Esophagus squamous epithelium (tissue), 5 donors: Measurements from ENCODE around the gene GBP4. TPM values are rescaled to one million over a fixed set of nuclear protein-coding genes. Genes with fewer than 3 reads are reported as not detected.

ENCODE experiments used
- DNase-seq: peaks from one replicate; lab custom pipeline; 2025; lab: John Stamatoyannopoulos, UW
- H3K27ac ChIP-seq, 4 donors: fragments of 200-600 bp; sonication (generic); one replicate each; pipeline ENCODE4 v1.5.1; 2016 to 2019; ENCODE audit warnings: mild to moderate bottlenecking in 1 of 4
- H3K27me3 ChIP-seq, 4 donors: fragments of 200-600 bp; sonication (generic); 1 replicate in 3 of 4; 2 replicates in 1 of 4; pipeline versions ENCODE4 v1.5.1 to v1.6.0; 2017 to 2021; ENCODE audit warnings: antibody characterized with exemption in 1 of 4
- H3K36me3 ChIP-seq, 3 donors: fragments of 200-600 bp; sonication (generic); one replicate each; pipeline ENCODE4 v1.5.1; 2016 to 2019
- H3K4me1 ChIP-seq, 3 donors: fragments of 200-600 bp; sonication (generic); one replicate each; pipeline ENCODE4 v1.5.1; 2017 to 2019
- H3K4me3 ChIP-seq, 4 donors: fragments of 200-600 bp; sonication (generic); 1 replicate in 3 of 4; 2 replicates in 1 of 4; pipeline ENCODE4 v1.5.1; 2016 to 2019; ENCODE audit warnings: mild to moderate bottlenecking in 2 of 4, moderate library complexity in 1 of 4
- H3K9me3 ChIP-seq, 3 donors: fragments of 200-600 bp; sonication (generic); one replicate each; pipeline ENCODE4 v1.5.1; 2016 to 2019
- POLR2A ChIP-seq, 4 donors: fragments of 450-650 bp; IDR thresholded peaks; one replicate each; pipeline ENCODE4 v1.6.1; 2017; ENCODE audit warnings: antibody characterized with exemption in 4 of 4, mild to moderate bottlenecking in 4 of 4, moderate library complexity in 3 of 4
- WGBS, 2 donors: methylation state at CpG; one replicate each; pipeline ENCODE4 v1.1.5; 2018; 5-methylcytosine and 5-hydroxymethylcytosine counted together
- intact Hi-C: fragments of 100-400 bp; cut with DNase I; formaldehyde crosslinking; loops from one replicate; pipeline ENCODE4 v1.15.0; 2022
- total RNA-seq, 4 donors: library from RNA; depleted of rRNA; stranded (reverse); fragments of >200 nt; gene quantifications; one replicate each; pipeline ENCODE4 v1.1.0, GENCODE V29; 2016
- TF ChIP-seq, protein P1 (sequence below), 6 experiments: fragments of 450-650 bp in 4 of 6; fragments of 200-600 bp in 2 of 6; sonication (generic) in 2 of 6; IDR thresholded peaks; one replicate each; pipeline ENCODE4 v1.5.1; 2016 to 2019; ENCODE audit warnings: antibody characterized with exemption in 6 of 6, mild to moderate bottlenecking in 4 of 6, moderate library complexity in 4 of 6
- donor health status: DM: yes; HTN: yes; CAD: no.

GBP4 gene
- total RNA-seq, 4 donors from 2014 or later, result 2.5 to 7.4 (median 4.1) TPM

DNA sequence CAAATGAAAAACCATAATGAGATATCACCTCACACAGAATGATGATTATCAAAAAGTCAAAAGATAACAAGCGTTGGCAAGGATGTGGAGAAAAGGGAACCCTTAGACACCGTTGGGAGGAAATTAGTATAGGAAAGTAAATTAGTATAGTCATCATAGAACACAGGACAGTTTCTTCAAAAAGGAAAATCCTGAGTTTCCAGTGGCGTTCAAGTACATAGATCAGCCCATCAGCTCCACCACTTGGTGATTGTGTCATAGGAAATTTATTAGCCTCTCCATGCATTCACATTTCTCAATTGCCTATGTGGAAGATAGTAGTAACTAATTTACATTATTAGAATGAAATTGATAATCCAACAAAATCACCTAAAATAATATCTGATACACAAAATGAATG is 52.0 kb downstream of the GBP4 start:
- Histone ChIP-seq H3K27ac (no peak overlapping the region), H3K4me1 (no peaks in the 10 kb centered on the region), H3K9me3 (no peaks in the 10 kb centered on the region), H3K27me3 (no peaks in the 10 kb centered on the region), H3K36me3 (no peaks in the 10 kb centered on the region), H3K4me3 (no peak overlapping the region)
- intact Hi-C loops, result no loop called here
- no peak for DNase-seq
- 65 to 83% methylated on average over 3 of the region's 3 CpGs for WGBS, 2 donors
- TF ChIP-seq, protein P1, sequence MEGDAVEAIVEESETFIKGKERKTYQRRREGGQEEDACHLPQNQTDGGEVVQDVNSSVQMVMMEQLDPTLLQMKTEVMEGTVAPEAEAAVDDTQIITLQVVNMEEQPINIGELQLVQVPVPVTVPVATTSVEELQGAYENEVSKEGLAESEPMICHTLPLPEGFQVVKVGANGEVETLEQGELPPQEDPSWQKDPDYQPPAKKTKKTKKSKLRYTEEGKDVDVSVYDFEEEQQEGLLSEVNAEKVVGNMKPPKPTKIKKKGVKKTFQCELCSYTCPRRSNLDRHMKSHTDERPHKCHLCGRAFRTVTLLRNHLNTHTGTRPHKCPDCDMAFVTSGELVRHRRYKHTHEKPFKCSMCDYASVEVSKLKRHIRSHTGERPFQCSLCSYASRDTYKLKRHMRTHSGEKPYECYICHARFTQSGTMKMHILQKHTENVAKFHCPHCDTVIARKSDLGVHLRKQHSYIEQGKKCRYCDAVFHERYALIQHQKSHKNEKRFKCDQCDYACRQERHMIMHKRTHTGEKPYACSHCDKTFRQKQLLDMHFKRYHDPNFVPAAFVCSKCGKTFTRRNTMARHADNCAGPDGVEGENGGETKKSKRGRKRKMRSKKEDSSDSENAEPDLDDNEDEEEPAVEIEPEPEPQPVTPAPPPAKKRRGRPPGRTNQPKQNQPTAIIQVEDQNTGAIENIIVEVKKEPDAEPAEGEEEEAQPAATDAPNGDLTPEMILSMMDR (IDR thresholded peaks at IDR 0.05), result no peak
- TF ChIP-seq POLR2A (IDR thresholded peaks at IDR 0.05), result no peak

DNA sequence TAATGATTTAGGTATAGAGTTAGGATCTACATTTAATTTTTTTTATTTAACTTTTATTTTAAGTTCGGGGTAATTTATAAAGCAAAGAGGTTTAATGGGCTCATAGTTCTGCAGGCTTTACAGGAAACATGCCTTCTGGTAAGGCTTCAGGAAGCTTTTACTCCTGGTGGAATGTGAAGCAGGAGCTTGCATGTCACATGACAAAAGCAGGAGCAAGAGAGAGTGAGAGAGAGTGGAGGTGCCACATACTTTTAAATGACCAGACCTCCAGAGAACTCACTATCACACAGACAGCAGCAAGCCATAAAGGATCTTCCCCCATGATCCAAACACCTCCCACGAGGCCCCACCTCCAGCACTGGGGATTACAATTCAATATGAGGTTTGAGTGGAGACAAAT is 55.3 kb downstream of the GBP4 start:
- Histone ChIP-seq H3K27ac (no peak overlapping the region), H3K4me3 (no peak overlapping the region)
- WGBS, 2 donors, result 63 to 64% methylated on average over 2 of the region's 2 CpGs

DNA sequence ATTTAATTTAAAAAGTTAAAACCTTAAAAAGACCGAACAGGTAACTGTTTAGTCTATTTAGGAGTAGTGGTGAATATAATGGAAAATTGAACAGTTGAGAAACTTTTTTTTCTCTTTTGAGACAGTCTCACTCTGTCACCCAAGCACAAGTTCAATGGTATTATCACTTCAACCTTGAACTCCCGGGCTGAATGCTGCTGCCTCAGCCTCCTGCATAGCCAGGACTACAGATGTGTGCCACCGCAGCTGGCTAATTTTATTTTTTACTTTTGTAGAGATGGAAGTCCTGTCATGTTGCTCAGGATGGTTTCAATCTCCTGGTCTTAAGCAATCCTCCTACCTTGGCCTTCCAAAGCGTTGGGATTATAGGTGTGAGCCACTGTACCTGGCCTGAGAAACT is 56.6 kb downstream of the GBP4 start:
- Histone ChIP-seq H3K36me3 (no peaks in the 10 kb centered on the region), H3K4me3 (no peak overlapping the region), H3K9me3 (no peaks in the 10 kb centered on the region), H3K27me3 (no peaks in the 10 kb centered on the region), H3K27ac (no peak overlapping the region), H3K4me1 (no peaks in the 10 kb centered on the region)
- DNase-seq, result no peak
- intact Hi-C loops, result no loop called here
- TF ChIP-seq POLR2A (IDR thresholded peaks at IDR 0.05), result no peak
- TF ChIP-seq, protein P1 (IDR thresholded peaks at IDR 0.05), result no peak
- 87 to 91% methylated on average over 3 to 4 of the region's 4 CpGs for WGBS, 2 donors

More for the DNA sequence above, 55.3 kb downstream of the GBP4 start:
- intact Hi-C loops, result no loop called here
- DNase-seq, result no peak
- H3K9me3 ChIP-seq, result no peaks in the 10 kb centered on the region
- H3K36me3 ChIP-seq, result no peaks in the 10 kb centered on the region
- H3K27me3 ChIP-seq, result no peaks in the 10 kb centered on the region
- H3K4me1 ChIP-seq, result no peaks in the 10 kb centered on the region
- no peak for TF ChIP-seq POLR2A (IDR thresholded peaks at IDR 0.05)
- TF ChIP-seq, protein P1 (IDR thresholded peaks at IDR 0.05), result no peak

DNA sequence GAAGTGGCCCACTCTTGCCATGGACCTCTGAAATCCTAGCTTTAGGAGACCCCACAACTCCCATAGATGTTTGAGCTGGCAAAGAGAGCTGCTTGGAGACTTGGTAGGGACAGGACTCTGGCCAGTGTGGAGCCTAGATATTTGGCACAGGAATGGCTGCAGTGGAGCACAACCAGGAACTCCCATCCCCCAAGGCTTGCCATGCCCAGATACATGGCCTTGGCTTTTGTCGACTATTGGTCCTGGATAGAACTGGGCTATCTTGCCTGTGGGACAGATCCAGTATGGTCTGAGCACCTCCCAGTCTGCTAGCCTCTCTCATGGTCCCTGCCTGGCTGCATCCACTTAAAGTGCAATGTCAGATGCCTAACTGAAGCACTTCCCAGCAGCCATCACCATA is 65.0 kb downstream of the GBP4 start:
- no peak for DNase-seq
- no peak overlapping the region for H3K27ac ChIP-seq
- H3K9me3 ChIP-seq, result no peaks in the 10 kb centered on the region
- H3K4me1 ChIP-seq, result peaks cover 7 to 29% (median 9%) of the 10 kb centered on the region in 3 donors
- intact Hi-C loops, result no loop called here
- no peak overlapping the region for H3K4me3 ChIP-seq
- no peaks in the 10 kb centered on the region for H3K36me3 ChIP-seq
- H3K27me3 ChIP-seq, result no peaks in the 10 kb centered on the region
- WGBS, 2 donors, result 100% methylated on average over 1 of the region's 1 CpG; no CpG with 5 or more reads in 1 of the 2 donors
- TF ChIP-seq, protein P1 (IDR thresholded peaks at IDR 0.05), result no peak
- no peak for TF ChIP-seq POLR2A (IDR thresholded peaks at IDR 0.05)

Other genes with a start within 250 kb of the GBP4 start
- 10 to 100 TPM; 13.8 to 41.4 (median 33.0) TPM for gene KYAT3, start 206.3 kb downstream of the GBP4 start, total RNA-seq
- gene RBMXL1, start 206.3 kb downstream of the GBP4 start, total RNA-seq, result 10 to 100 TPM; 12.4 to 32.0 (median 16.8) TPM
- gene GBP3, start 176.1 kb downstream of the GBP4 start, total RNA-seq, result 10 to 100 TPM in 3 of 4 donors, 1 to 10 TPM in 1; 9.6 to 16.7 (median 12.9) TPM
- gene GBP1, start 133.7 kb downstream of the GBP4 start, total RNA-seq, result 10 to 100 TPM in 3 of 4 donors, 1 to 10 TPM in 1; 6.3 to 22.1 (median 15.2) TPM
- gene GBP2, start 72.8 kb downstream of the GBP4 start, total RNA-seq, result 10 to 100 TPM; 23.6 to 97.7 (median 54.2) TPM
- gene GBP7, start 22.9 kb downstream of the GBP4 start, total RNA-seq, result not detected
- gene GBP5, start 73.9 kb upstream of the GBP4 start, total RNA-seq, result 1 to 10 TPM; 2.4 to 6.4 (median 4.8) TPM
- gene GBP6, start 165.1 kb upstream of the GBP4 start, total RNA-seq, result 100 to 1,000 TPM; 419 to 894 (median 477) TPM